Gastrocnemius medialis (tissue), 4 donors: Measurements from ENCODE around the gene DDR2. TPM values are rescaled to one million over a fixed set of nuclear protein-coding genes. Genes with fewer than 3 reads are reported as not detected.
"Not testable (repeated sequence)": the region's sequence is repeated elsewhere in the genome, so short reads cannot be mapped to it uniquely, and the experiment has no call there.

Source experiments
- ATAC-seq, 2 donors: fragments of 150-250 bp; one replicate each; pipeline ENCODE4 v1.9.1; 2016
- DNase-seq, 2 donors: peaks; one replicate each; pipeline ENCODE4 v3.0.0-alpha.2; 2019
- H3K27ac ChIP-seq, 4 donors: fragments of 200-600 bp; sonication (generic); 1 replicate in 1 of 4; 2 replicates in 3 of 4; pipeline ENCODE4 v1.5.1; 2016 to 2018; ENCODE audit warnings: mild to moderate bottlenecking in 2 of 4, moderate library complexity in 1 of 4
- H3K27me3 ChIP-seq, 3 donors: fragments of 200-600 bp; sonication (generic) in 2 of 3; 1 replicate in 1 of 3; 2 replicates in 2 of 3; pipeline versions ENCODE4 v1.5.1 to v1.6.0; 2016 to 2019; ENCODE audit warnings: mild to moderate bottlenecking in 1 of 3, moderate library complexity in 1 of 3
- H3K36me3 ChIP-seq, 2 donors: fragments of 200-600 bp; sonication (generic) in 1 of 2; one replicate each; pipeline ENCODE4 v1.5.1; 2017 to 2018
- H3K4me1 ChIP-seq, 2 donors: fragments of 200-600 bp; sonication (generic) in 1 of 2; one replicate each; pipeline ENCODE4 v1.5.1; 2016 to 2017; ENCODE audit warnings: mild to moderate bottlenecking in 2 of 2
- H3K4me3 ChIP-seq, 4 donors: fragments of 200-600 bp; sonication (generic) in 3 of 4; 1 replicate in 1 of 4; 2 replicates in 3 of 4; pipeline ENCODE4 v1.5.1; 2016 to 2019; ENCODE audit warnings: mild to moderate bottlenecking in 2 of 4
- H3K9me3 ChIP-seq, 3 donors: fragments of 200-600 bp; sonication (generic) in 2 of 3; 1 replicate in 1 of 3; 2 replicates in 2 of 3; pipeline ENCODE4 v1.5.1; 2016 to 2019
- CTCF ChIP-seq, 5 experiments: fragments of 450-650 bp in 3 of 5; fragments of 200-600 bp in 2 of 5; sonication (generic) in 2 of 5; IDR thresholded peaks in 4 of 5; conservative IDR thresholded peaks in 1 of 5; 1 replicate in 4 of 5; 2 replicates in 1 of 5; pipeline ENCODE4 v1.5.1; 2016 to 2019; ENCODE audit warnings: antibody characterized with exemption in 5 of 5, mild to moderate bottlenecking in 3 of 5, moderate library complexity in 3 of 5
- POLR2A ChIP-seq, 2 donors: fragments of 450-650 bp; IDR thresholded peaks; one replicate each; pipeline ENCODE4 v1.6.1; 2017; ENCODE audit warnings: antibody characterized with exemption in 2 of 2, mild to moderate bottlenecking in 2 of 2, moderate library complexity in 2 of 2
- in situ Hi-C, 4 donors: fragments of 200-750 bp; cut with MboI; loops; one replicate each; pipeline versions ENCODE4 v1.15.0 to v1.8.0; 2017; ENCODE audit warnings: low sequenced_read_pairs in 4 of 4
- intact Hi-C: fragments of 100-400 bp; cut with DNase I; formaldehyde crosslinking; loops from one replicate; pipeline ENCODE4 v1.15.1; 2023; ENCODE audit warnings: low total_unique reads
- total RNA-seq, 4 donors: library from RNA; depleted of rRNA; stranded (reverse); fragments of >200 nt; gene quantifications; one replicate each; pipeline versions ENCODE4 v1.1.0 to v1.2.3, GENCODE V29; 2016

The DDR2 gene
- total RNA-seq, 4 donors from 2014 or later = 9.8 to 15.4 (median 10.6) TPM

- peak within 1 kb of the TSS; percentile 81 to 90 (median 86) for H3K27ac ChIP-seq
- H3K9me3 ChIP-seq, intact Hi-C loops, H3K27me3 ChIP-seq, H3K4me1 ChIP-seq, H3K36me3 ChIP-seq: not testable (repeated sequence)
- H3K4me3 ChIP-seq = peak within 1 kb of the TSS; percentile 50 to 62 (median 62)
- ATAC-seq (peak; percentile 98 to 99), DNase-seq (peak; percentile 47 to 84)
- TF ChIP-seq CTCF (IDR thresholded peaks at IDR 0.05 in 4 of 5, conservative IDR thresholded peaks at IDR 0.05 in 1 of 5) = peak in 1 of 5 experiments; percentile 13
- peak; percentile 12 to 44 for TF ChIP-seq POLR2A (IDR thresholded peaks at IDR 0.05)
- in situ Hi-C loops = loop anchor here in 2 of 4 donors (10.0 to 25.0 kb wide), 2 partner anchors 176 to 178 kb away; no protein-coding TSS in a partner anchor
Observed at GRCh38 chr1:162790303-162790984, 158.2 kb downstream of the DDR2 start, which contains the start of gene HSD17B7. TSS of gene HSD17B7 (plus strand) at chr1:162790702. CDS start at chr1:162790801, 99 bp downstream.

GRCh38 chr1:162790985-162791357 is 158.7 kb downstream of the DDR2 start:
- Histone ChIP-seq H3K4me3 (peak overlapping the region; percentile 50 to 62 (median 62)), H3K27ac (peak overlapping the region; percentile 67 to 87 (median 80))
- H3K36me3 ChIP-seq, intact Hi-C loops, H3K9me3 ChIP-seq, DNase-seq, H3K27me3 ChIP-seq, H3K4me1 ChIP-seq: not testable (repeated sequence)
- ATAC-seq = peak; percentile 5 to 36
- in situ Hi-C loops = loop anchor here in 2 of 4 donors (10.0 to 25.0 kb wide), 2 partner anchors 176 to 179 kb away; no protein-coding TSS in a partner anchor

GRCh38 chr1:162794284-162794683 is 162.0 kb downstream of the DDR2 start:
- intact Hi-C loops, H3K4me1 ChIP-seq, H3K27ac ChIP-seq, ATAC-seq, H3K9me3 ChIP-seq, DNase-seq, H3K27me3 ChIP-seq, H3K4me3 ChIP-seq, H3K36me3 ChIP-seq: not testable (repeated sequence)
- in situ Hi-C loops = loop anchor here in 2 of 4 donors (10.0 to 25.0 kb wide), 2 partner anchors 179 to 182 kb away; no protein-coding TSS in a partner anchor

GRCh38 chr1:162796617-162797279 is 164.5 kb downstream of the DDR2 start:
- DNase-seq, intact Hi-C loops, H3K36me3 ChIP-seq, H3K27me3 ChIP-seq, H3K4me3 ChIP-seq, ATAC-seq, H3K4me1 ChIP-seq, H3K9me3 ChIP-seq, H3K27ac ChIP-seq: not testable (repeated sequence)
- in situ Hi-C loops = loop anchor here in 2 of 4 donors (10.0 to 25.0 kb wide), 2 partner anchors 182 to 184 kb away; no protein-coding TSS in a partner anchor

- peak; percentile 72 to 98 for ATAC-seq
Observed at GRCh38 chr1:162799995-162800830, 167.9 kb downstream of the DDR2 start.

GRCh38 chr1:162807503-162807902 is 175.2 kb downstream of the DDR2 start:
- in situ Hi-C loops = loop anchor here in 1 of 4 donors (10.0 kb wide), 1 partner anchor 193 kb away; no protein-coding TSS in a partner anchor
- H3K36me3 ChIP-seq = not testable (repeated sequence)

More at GRCh38 chr1:162799995-162800830, 167.9 kb downstream of the DDR2 start:
- TF ChIP-seq CTCF (IDR thresholded peaks at IDR 0.05 in 4 of 5, conservative IDR thresholded peaks at IDR 0.05 in 1 of 5) = peak; percentile 28 to 68 (median 60)
- peak; percentile 34 to 56 for DNase-seq
- not testable (repeated sequence) for H3K27ac ChIP-seq, H3K27me3 ChIP-seq, H3K4me1 ChIP-seq, H3K9me3 ChIP-seq, H3K4me3 ChIP-seq, H3K36me3 ChIP-seq
- intact Hi-C loops = loop anchor here (1.0 to 10.0 kb wide), 2 partner anchors 187 to 745 kb away; no protein-coding TSS in a partner anchor
- in situ Hi-C loops = loop anchor here in 3 of 4 donors (10.0 to 25.0 kb wide), 2 partner anchors 185 to 188 kb away; no protein-coding TSS in a partner anchor

GRCh38 chr1:162812357-162812756 is 180.1 kb downstream of the DDR2 start:
- in situ Hi-C loops, H3K27ac ChIP-seq, H3K4me3 ChIP-seq, H3K4me1 ChIP-seq, H3K27me3 ChIP-seq, H3K36me3 ChIP-seq, intact Hi-C loops, H3K9me3 ChIP-seq, DNase-seq, ATAC-seq: not testable (repeated sequence)

More at GRCh38 chr1:162807503-162807902, 175.2 kb downstream of the DDR2 start:
- ATAC-seq, H3K27me3 ChIP-seq, H3K27ac ChIP-seq, DNase-seq, H3K9me3 ChIP-seq, H3K4me3 ChIP-seq, H3K4me1 ChIP-seq: not testable (repeated sequence)
- intact Hi-C loops = loop anchor here (10.0 kb wide), 1 partner anchor 753 kb away; no protein-coding TSS in a partner anchor

- ATAC-seq, H3K36me3 ChIP-seq, H3K27ac ChIP-seq, in situ Hi-C loops, H3K9me3 ChIP-seq, DNase-seq, intact Hi-C loops, H3K4me3 ChIP-seq, H3K4me1 ChIP-seq: not testable (repeated sequence)
- H3K27me3 ChIP-seq = peaks cover 5 to 14% (median 10%) of the 10 kb centered on the region in 3 donors
Observed at GRCh38 chr1:162818136-162818535, 185.9 kb downstream of the DDR2 start.
